H1 (cell line): ENCODE data around the gene GTF2A1. TPM values are rescaled to one million over a fixed set of nuclear protein-coding genes. Genes with fewer than 3 reads are reported as not detected.

Experiments
- CTCF ChIA-PET: fragments of 300-600 bp; sonication (Branson Sonifier 250); formaldehyde crosslinking; loops from one replicate; lab custom pipeline; 2021; ENCODE audit not compliant: partially characterized antibody; lab: Charles Lee
- POLR2A ChIA-PET: fragments of 300-600 bp; sonication (Branson Sonifier 250); formaldehyde crosslinking; loops from one replicate; lab custom pipeline; 2021; ENCODE audit warnings: inconsistent platforms; ENCODE audit not compliant: partially characterized antibody; lab: Charles Lee
- DNase-seq, 2 experiments: peaks; one replicate each; pipeline versions ENCODE4 v3.0.0 to v3.0.0-alpha.2; 2010 to 2022; ENCODE audit warnings: low spot score in 2 of 2, low read depth in 1 of 2, mixed read lengths in 1 of 2
- FAIRE-seq: peaks from 2 replicates; lab custom pipeline; 2011; peaks lifted over from hg19 to GRCh38; lab: Jason Lieb, UNC
- H2AFZ ChIP-seq: 2 replicates; pipeline ENCODE4 v1.8.1; 2012; ENCODE audit warnings: low read length, inconsistent platforms
- H2AK5ac ChIP-seq: 2 replicates; pipeline ENCODE4 v1.6.1; 2013; ENCODE audit warnings: low read depth, low read length
- H2BK120ac ChIP-seq: replicated peaks from 2 replicates; pipeline ENCODE3; 2013; ENCODE audit warnings: low read depth, low read length, inconsistent platforms
- H2BK12ac ChIP-seq: 2 replicates; pipeline ENCODE4 v1.6.1; 2013; ENCODE audit warnings: low read depth, low read length
- H2BK15ac ChIP-seq: 2 replicates; pipeline ENCODE4 v1.6.1; 2013; ENCODE audit warnings: low read length
- H2BK20ac ChIP-seq: 2 replicates; pipeline ENCODE4 v1.6.1; 2013; ENCODE audit warnings: low read length
- H2BK5ac ChIP-seq: 2 replicates; pipeline ENCODE4 v1.6.1; 2013; ENCODE audit warnings: low read depth, low read length
- H3K14ac ChIP-seq: 2 replicates; pipeline ENCODE4 v1.6.1; 2013; ENCODE audit warnings: inconsistent platforms; ENCODE audit not compliant: insufficient read length
- H3K18ac ChIP-seq: 2 replicates; pipeline ENCODE4 v1.6.1; 2013; ENCODE audit warnings: low read length; ENCODE audit errors: extremely low read depth
- H3K23ac ChIP-seq: 2 replicates; pipeline ENCODE4 v1.6.1; 2013; ENCODE audit warnings: inconsistent platforms; ENCODE audit not compliant: insufficient read length
- H3K23me2 ChIP-seq: 2 replicates; pipeline ENCODE4 v1.6.1; 2013; ENCODE audit warnings: low read depth, low read length
- H3K27ac ChIP-seq: 2 replicates; pipeline ENCODE4 v1.6.1; 2011; ENCODE audit warnings: low read depth, low read length, inconsistent platforms
- H3K27me3 ChIP-seq, 4 experiments: replicated peaks in 1 of 4; 1 replicate in 1 of 4; 2 replicates in 3 of 4; pipeline versions ENCODE4 v1.6.1 to v1.8.1; 2011 to 2013; ENCODE audit warnings: low read length in 3 of 4, mild to moderate bottlenecking in 3 of 4, inconsistent platforms in 2 of 4, mixed read lengths in 2 of 4, moderate library complexity in 1 of 4; ENCODE audit not compliant: control insufficient read depth in 3 of 4, insufficient read depth in 3 of 4; ENCODE audit errors: extremely low read depth in 1 of 4
- H3K36me3 ChIP-seq, 4 experiments: 2 replicates each; pipeline versions ENCODE4 v1.6.1 to v1.8.1; 2011 to 2013; ENCODE audit warnings: mild to moderate bottlenecking in 4 of 4, low read length in 3 of 4, moderate library complexity in 2 of 4, control low read depth in 1 of 4, inconsistent platforms in 1 of 4; ENCODE audit not compliant: insufficient read depth in 4 of 4, control insufficient read depth in 2 of 4
- H3K4ac ChIP-seq: replicated peaks from 2 replicates; pipeline ENCODE3; 2013; ENCODE audit warnings: low read length, low read depth, mixed read lengths, inconsistent platforms; ENCODE audit not compliant: insufficient read length
- H3K4me1 ChIP-seq, 4 experiments: replicated peaks in 1 of 4; 1 replicate in 1 of 4; 2 replicates in 3 of 4; pipeline versions ENCODE4 v1.6.1 to v1.8.1; 2011 to 2013; ENCODE audit warnings: low read length in 3 of 4, inconsistent platforms in 2 of 4, mixed read lengths in 1 of 4; ENCODE audit not compliant: insufficient read depth in 4 of 4, control insufficient read depth in 3 of 4
- H3K4me2 ChIP-seq, 2 experiments: 2 replicates each; pipeline versions ENCODE4 v1.6.1 to v1.8.1; 2011 to 2013; ENCODE audit warnings: low read depth in 2 of 2, low read length in 2 of 2, control low read depth in 1 of 2, inconsistent platforms in 1 of 2, mild to moderate bottlenecking in 1 of 2; ENCODE audit not compliant: insufficient read depth in 1 of 2
- H3K4me3 ChIP-seq, 4 experiments: fragments of 200-600, 300-600 bp in 1 of 4; sonication (generic), shearing (Covaris generic), sonication (Bioruptor Twin) in 1 of 4; 2 replicates each; pipeline versions ENCODE4 v1.5.1 to v1.8.1; 2011 to 2016; ENCODE audit warnings: low read length in 4 of 4, low read depth in 3 of 4, control low read depth in 2 of 4, inconsistent platforms in 2 of 4, mild to moderate bottlenecking in 2 of 4, mixed read lengths in 1 of 4, moderate library complexity in 1 of 4; ENCODE audit not compliant: insufficient read depth in 2 of 4; ENCODE audit errors: extremely low read depth in 1 of 4
- H3K56ac ChIP-seq: replicated peaks from 2 replicates; pipeline ENCODE3; 2013; ENCODE audit warnings: low read depth, mild to moderate bottlenecking, mixed read lengths, low read length, inconsistent platforms; ENCODE audit not compliant: insufficient read length
- H3K79me1 ChIP-seq: 2 replicates; pipeline ENCODE4 v1.6.1; 2013; ENCODE audit warnings: low read depth, low read length, control low read depth
- H3K79me2 ChIP-seq, 2 experiments: 2 replicates each; pipeline versions ENCODE4 v1.6.1 to v1.8.1; 2012 to 2013; ENCODE audit warnings: low read length in 2 of 2, mild to moderate bottlenecking in 2 of 2, inconsistent platforms in 1 of 2; ENCODE audit not compliant: insufficient read depth in 2 of 2, control insufficient read depth in 1 of 2
- H3K9ac ChIP-seq, 4 experiments: replicated peaks in 1 of 4; 1 replicate in 1 of 4; 2 replicates in 3 of 4; pipeline versions ENCODE4 v1.6.1 to v1.8.1; 2011 to 2013; ENCODE audit warnings: low read depth in 3 of 4, low read length in 3 of 4, control low read depth in 2 of 4, mild to moderate bottlenecking in 2 of 4, moderate library complexity in 2 of 4, inconsistent platforms in 1 of 4; ENCODE audit errors: extremely low read depth in 1 of 4
- H3K9me3 ChIP-seq, 2 experiments: 2 replicates each; pipeline versions ENCODE4 v1.6.1 to v1.8.1; 2012 to 2013; ENCODE audit warnings: mild to moderate bottlenecking in 2 of 2, moderate library complexity in 2 of 2, control low read depth in 1 of 2, inconsistent platforms in 1 of 2, low read depth in 1 of 2, low read length in 1 of 2, mixed read lengths in 1 of 2; ENCODE audit not compliant: insufficient read depth in 2 of 2
- H4K20me1 ChIP-seq, 2 experiments: replicated peaks in 1 of 2; 2 replicates each; pipeline versions ENCODE3 to v1.8.1; 2011 to 2013; ENCODE audit warnings: inconsistent platforms in 2 of 2, low read length in 2 of 2, mild to moderate bottlenecking in 1 of 2; ENCODE audit not compliant: insufficient read depth in 2 of 2, control insufficient read depth in 1 of 2
- H4K5ac ChIP-seq: 2 replicates; pipeline ENCODE4 v1.6.1; 2013; ENCODE audit warnings: low read length, low read depth, mixed read lengths, inconsistent platforms; ENCODE audit not compliant: insufficient read length
- H4K8ac ChIP-seq: 2 replicates; pipeline ENCODE4 v1.8.0; 2013; ENCODE audit warnings: mild to moderate bottlenecking, moderate library complexity, low read length, inconsistent platforms; ENCODE audit not compliant: insufficient read depth; ENCODE audit errors: extremely low read depth
- H4K91ac ChIP-seq: replicated peaks from 2 replicates; pipeline ENCODE3; 2013; ENCODE audit warnings: low read length, mixed read lengths, inconsistent platforms; ENCODE audit not compliant: insufficient read length
- RBBP5 ChIP-seq: IDR thresholded peaks from 2 replicates; pipeline ENCODE4 v1.7.1; 2012; ENCODE audit warnings: low read depth, mild to moderate bottlenecking, inconsistent platforms, low read length, moderate library complexity, borderline replicate concordance
- WGBS, 2 experiments: shearing (Covaris generic) in 1 of 2; methylation state at CpG; one replicate each; pipeline versions ENCODE4 v1.1.6 to v1.1.7; 2013 to 2015; ENCODE audit warnings: low lambda C conversion rate in 2 of 2, mixed read lengths in 2 of 2, inconsistent platforms in 1 of 2, low coverage in 1 of 2, missing lambda C conversion rate in 1 of 2; ENCODE audit not compliant: insufficient replicate concordance in 2 of 2, insufficient coverage in 1 of 2, insufficient read length in 1 of 2; ENCODE audit errors: extremely low coverage in 1 of 2, missing lambda C conversion rate in 1 of 2; 5-methylcytosine and 5-hydroxymethylcytosine counted together
- polyA plus RNA-seq, 7 experiments: library from polyadenylated mRNA; depleted of rRNA in 3 of 7; stranded (reverse) in 5 of 7; unstranded in 2 of 7; fragments of >200 nt in 5 of 7; fragments of 200-250 nt in 2 of 7; gene quantifications; 1 replicate in 5 of 7; 2 replicates in 1 of 7; 4 replicates in 1 of 7; pipeline versions ENCODE4 v1.2.1 to v1.2.3, GENCODE V29; 2011 to 2013; ENCODE audit warnings: missing spikeins in 2 of 7, mixed read lengths in 2 of 7
- total RNA-seq: library from RNA; stranded (reverse); fragmentation: NEBNext Ultra II Directional; extraction: Animal tissue kit (Norgen Biotek cat#: 25700); gene quantifications from 2 replicates; pipeline ENCODE4 v1.2.1, GENCODE V29; 2021

GTF2A1 gene
- total and polyA plus RNA-seq, 2 of the 8 experiments (the other 6 are each of a cell fraction or from before 2014, with no cell fraction given) = 24.1 to 57.8 TPM

GRCh38 chr14:81264671-81265070, 43.9 kb upstream of the GTF2A1 start:
- H3K79me2 ChIP-seq = no peaks in the 10 kb centered on the region
- POLR2A ChIA-PET = no interaction called here
- H4K8ac ChIP-seq = no peak overlapping the region
- H2BK120ac ChIP-seq = no peak overlapping the region
- no peak overlapping the region for H2BK5ac ChIP-seq
- no peak overlapping the region for H2BK20ac ChIP-seq
- no peak overlapping the region for H3K4me3 ChIP-seq
- WGBS, 2 experiments = 96% methylated on average over 1 of the region's 1 CpG; no CpG with 5 or more reads in 1 of the 2 experiments
- TF ChIP-seq RBBP5 = no peak
- TF ChIP-seq, all 59 proteins: peak for 0
- Histone ChIP-seq H3K9ac (no peak overlapping the region), H3K36me3 (peaks cover 0 to 8% (median 0%) of the 10 kb centered on the region in 4 experiments; a peak in 2 of 8 replicates), H3K4ac (no peak overlapping the region), H3K27ac (no peak overlapping the region), H2BK15ac (no peak overlapping the region), H3K9me3 (no peaks in the 10 kb centered on the region), H3K27me3 (no peaks in the 10 kb centered on the region), H3K23ac (no peak overlapping the region), H3K14ac (no peak overlapping the region), H2AK5ac (no peak overlapping the region), H3K79me1 (no peaks in the 10 kb centered on the region), H2AFZ (no peak overlapping the region), H3K4me2 (no peak overlapping the region), H3K4me1 (peaks cover 0 to 8% (median 0%) of the 10 kb centered on the region in 4 experiments; a peak in 1 of 7 replicates), H4K91ac (no peak overlapping the region), H2BK12ac (no peak overlapping the region), H3K56ac (no peak overlapping the region), H4K5ac (no peak overlapping the region), H4K20me1 (no peaks in the 10 kb centered on the region), H3K23me2 (no peaks in the 10 kb centered on the region), H3K18ac (no peak overlapping the region)
- DNase-seq = no peak
- no peak for FAIRE-seq
- CTCF ChIA-PET = interaction anchor here (0.6 to 20.7 kb wide), 7 partner anchors 11 to 225 kb away, joined by 3 to 426 read pairs (median 4); no protein-coding TSS in a partner anchor
